Measurements from ENCODE around the gene TMPRSS11B.

The TMPRSS11B gene

DNA sequence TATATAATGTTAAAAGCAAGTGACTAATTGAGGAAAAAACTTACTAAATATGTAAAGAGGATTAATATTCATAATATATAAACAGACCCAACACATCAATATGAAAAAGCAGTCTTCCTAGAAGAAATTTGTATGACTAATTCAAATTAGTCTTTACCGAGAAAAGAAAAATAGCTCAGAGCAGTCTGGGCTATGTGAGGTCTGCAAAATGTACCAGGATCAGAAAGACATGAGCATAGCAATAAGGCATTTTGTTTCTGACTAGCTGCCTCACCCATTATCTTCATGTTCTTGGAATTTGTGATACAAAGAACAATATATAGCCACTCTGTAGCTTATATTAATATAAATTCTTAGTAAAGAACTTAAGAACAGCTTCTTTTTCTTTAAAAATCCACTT, 13.7 kb upstream of the TMPRSS11B start:
- Histone ChIP-seq H3K4me3 (ENCODE audit: low read length) (no peak overlapping the region), H3K79me2 (ENCODE audit: control insufficient read depth, low read length) (no peaks in the 10 kb centered on the region), H3F3A (ENCODE audit: control insufficient read depth, insufficient read depth) (no peaks in the 10 kb centered on the region), H3K9me3 (ENCODE audit: control insufficient read depth, insufficient read depth, low read length) (no peaks in the 10 kb centered on the region), H3K4me2 (ENCODE audit: low read length) (no peak overlapping the region), H3K27me3 (ENCODE audit: control insufficient read depth, low read length) (no peaks in the 10 kb centered on the region), H3K9me2 (replicated peaks; ENCODE audit: control insufficient read depth, low read length) (no peaks in the 10 kb centered on the region), H3K36me3 (ENCODE audit: control insufficient read depth, low read length) (no peaks in the 10 kb centered on the region), H3K4me1 (ENCODE audit: control insufficient read depth, low read length) (no peaks in the 10 kb centered on the region), H4K20me1 (ENCODE audit: control insufficient read depth, insufficient read depth, low read depth, low read length) (no peaks in the 10 kb centered on the region), H3K27ac (ENCODE audit: low read depth, low read length) (no peak overlapping the region)
- TF ChIP-seq CTCF (IDR thresholded peaks at IDR 0.05; ENCODE audit: low read depth, low read length, poor library complexity, severe bottlenecking) (no peak), EZH2phosphoT487 (IDR thresholded peaks at IDR 0.05; ENCODE audit: borderline replicate concordance, low read length) (no peak)

DNA sequence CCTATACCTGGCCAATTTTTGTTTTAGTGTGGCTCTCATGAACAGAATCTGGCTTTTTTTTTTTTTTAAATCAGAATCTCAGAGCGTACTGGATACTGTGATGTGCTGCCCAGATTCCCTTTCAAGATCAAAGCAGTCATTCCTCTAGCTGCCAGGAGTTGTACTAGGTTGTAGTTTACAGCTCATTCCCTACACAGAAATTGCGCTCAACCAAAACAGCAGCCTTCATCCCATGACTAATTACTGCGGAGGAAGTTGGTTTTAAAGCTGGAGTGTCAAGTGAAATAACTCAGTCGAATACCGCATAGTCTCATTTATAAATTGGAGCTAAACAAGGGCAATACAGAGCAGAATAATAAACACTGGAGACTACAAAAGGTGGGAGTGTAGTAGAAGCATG, 12.2 kb upstream of the TMPRSS11B start:
- H3K4me2 ChIP-seq (ENCODE audit: low read length): no peak overlapping the region
- H3K9me2 ChIP-seq (replicated peaks; ENCODE audit: control insufficient read depth, low read length): no peaks in the 10 kb centered on the region
- H3K4me3 ChIP-seq (ENCODE audit: low read length): no peak overlapping the region
- H4K20me1 ChIP-seq (ENCODE audit: control insufficient read depth, insufficient read depth, low read depth, low read length): no peaks in the 10 kb centered on the region
- H3K27ac ChIP-seq (ENCODE audit: low read depth, low read length): no peak overlapping the region
- no peaks in the 10 kb centered on the region for H3F3A ChIP-seq (ENCODE audit: control insufficient read depth, insufficient read depth)
- no peaks in the 10 kb centered on the region for H3K4me1 ChIP-seq (ENCODE audit: control insufficient read depth, low read length)
- H3K79me2 ChIP-seq (ENCODE audit: control insufficient read depth, low read length): no peaks in the 10 kb centered on the region
- TF ChIP-seq EZH2phosphoT487 (IDR thresholded peaks at IDR 0.05; ENCODE audit: borderline replicate concordance, low read length) (no peak), CTCF (IDR thresholded peaks at IDR 0.05; ENCODE audit: low read depth, low read length, poor library complexity, severe bottlenecking) (no peak)
- no peaks in the 10 kb centered on the region for H3K27me3 ChIP-seq (ENCODE audit: control insufficient read depth, low read length)
- no peaks in the 10 kb centered on the region for H3K9me3 ChIP-seq (ENCODE audit: control insufficient read depth, insufficient read depth, low read length)
- H3K36me3 ChIP-seq (ENCODE audit: control insufficient read depth, low read length): no peaks in the 10 kb centered on the region

GRCh38 chr4:68256284-68256683, 10.8 kb upstream of the TMPRSS11B start:
- Histone ChIP-seq H3F3A (ENCODE audit: control insufficient read depth, insufficient read depth) (no peaks in the 10 kb centered on the region), H3K4me3 (ENCODE audit: low read length) (no peak overlapping the region), H3K79me2 (ENCODE audit: control insufficient read depth, low read length) (no peaks in the 10 kb centered on the region), H3K36me3 (ENCODE audit: control insufficient read depth, low read length) (no peaks in the 10 kb centered on the region), H3K9me3 (ENCODE audit: control insufficient read depth, insufficient read depth, low read length) (no peaks in the 10 kb centered on the region), H3K27me3 (ENCODE audit: control insufficient read depth, low read length) (no peaks in the 10 kb centered on the region), H3K9me2 (replicated peaks; ENCODE audit: control insufficient read depth, low read length) (no peaks in the 10 kb centered on the region), H4K20me1 (ENCODE audit: control insufficient read depth, insufficient read depth, low read depth, low read length) (no peaks in the 10 kb centered on the region), H3K27ac (ENCODE audit: low read depth, low read length) (no peak overlapping the region), H3K4me1 (ENCODE audit: control insufficient read depth, low read length) (no peaks in the 10 kb centered on the region), H3K4me2 (ENCODE audit: low read length) (no peak overlapping the region)
- no peak for TF ChIP-seq CTCF (IDR thresholded peaks at IDR 0.05; ENCODE audit: low read depth, low read length, poor library complexity, severe bottlenecking)
- TF ChIP-seq EZH2phosphoT487 (IDR thresholded peaks at IDR 0.05; ENCODE audit: borderline replicate concordance, low read length): no peak
